ENCODE measurements around the gene RAB1B.

The RAB1B gene
- 29.5 to 79.6 (median 69.1) reads per million in 3 experiments for total RNA-seq

DNA sequence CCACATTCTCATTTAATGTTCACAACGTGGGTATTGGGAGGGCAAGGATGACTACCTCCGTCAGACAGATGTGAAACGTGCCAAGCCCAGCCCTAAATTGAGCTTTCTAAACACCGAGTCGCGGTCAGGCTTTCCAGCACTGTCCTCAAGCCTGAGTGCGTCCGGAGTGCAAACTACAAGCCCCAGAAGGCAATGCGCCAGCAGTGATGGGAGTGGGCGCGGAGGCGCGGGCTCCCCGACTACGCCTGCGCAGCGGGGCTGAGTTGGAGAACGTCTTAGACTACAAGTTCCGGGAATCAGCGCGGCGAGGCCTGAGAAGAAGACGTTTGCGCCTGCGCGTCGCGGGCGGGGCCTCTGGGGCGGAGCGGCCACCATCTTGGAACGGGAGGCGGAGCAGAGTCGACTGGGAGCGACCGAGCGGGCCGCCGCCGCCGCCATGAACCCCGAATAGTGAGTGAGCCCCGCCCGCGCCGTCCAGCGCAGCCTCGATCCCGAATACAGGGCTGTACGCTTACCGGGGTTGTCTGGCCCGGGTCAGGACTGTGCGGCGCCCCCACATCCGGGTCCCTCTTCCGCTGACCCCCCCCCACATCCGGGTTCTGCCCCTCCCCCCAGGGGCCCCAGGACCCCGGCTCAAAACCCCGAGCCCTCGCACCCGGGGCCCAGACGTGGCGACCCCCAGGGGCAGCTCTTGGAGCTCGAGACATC is at the start of gene RAB1B:
Gene RAB1B, plus strand, starts transcription at position 396 of the 708 bp plus-strand sequence. Its CDS starts 41 bp downstream, at position 437.
- DNase-seq = peak; percentile 100

DNA sequence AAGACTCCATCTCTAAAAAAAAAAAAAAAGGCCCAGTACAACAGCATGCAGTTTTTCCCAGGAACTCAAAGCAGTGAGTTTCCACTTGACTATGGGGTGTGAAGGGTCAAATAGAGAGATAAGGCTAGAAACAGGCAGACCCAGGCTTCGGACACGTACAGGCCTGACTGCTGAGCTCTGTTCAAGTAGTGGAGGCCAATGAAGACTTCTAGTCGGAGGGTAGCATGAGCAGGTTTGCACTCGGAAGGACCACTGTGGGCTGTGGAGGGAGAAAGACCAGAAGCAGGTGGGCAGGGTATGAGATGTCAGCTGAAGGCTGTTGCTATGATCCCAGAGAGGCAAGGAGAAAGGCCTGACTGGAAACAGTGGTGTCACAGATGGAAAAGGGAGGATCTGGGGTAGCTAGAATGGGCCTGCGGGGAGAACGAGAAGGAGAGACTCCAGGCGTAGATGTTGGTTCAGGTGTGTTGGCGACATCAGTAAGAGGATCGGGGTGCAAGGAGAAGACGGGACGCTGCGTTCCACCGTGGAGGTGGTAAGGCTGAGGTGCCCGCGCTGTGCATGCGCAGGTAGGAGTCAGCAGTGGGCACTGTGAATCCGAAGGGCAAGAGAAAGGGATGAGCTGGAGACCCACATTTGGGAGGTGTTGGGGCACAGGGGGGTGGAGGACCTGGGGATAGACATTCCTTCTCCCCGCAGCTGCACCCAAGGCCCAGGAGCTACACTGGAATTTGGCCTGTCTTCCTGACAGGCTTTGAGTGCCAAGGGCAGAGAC is 49.4 kb upstream of the RAB1B start:
- no peak for DNase-seq

DNA sequence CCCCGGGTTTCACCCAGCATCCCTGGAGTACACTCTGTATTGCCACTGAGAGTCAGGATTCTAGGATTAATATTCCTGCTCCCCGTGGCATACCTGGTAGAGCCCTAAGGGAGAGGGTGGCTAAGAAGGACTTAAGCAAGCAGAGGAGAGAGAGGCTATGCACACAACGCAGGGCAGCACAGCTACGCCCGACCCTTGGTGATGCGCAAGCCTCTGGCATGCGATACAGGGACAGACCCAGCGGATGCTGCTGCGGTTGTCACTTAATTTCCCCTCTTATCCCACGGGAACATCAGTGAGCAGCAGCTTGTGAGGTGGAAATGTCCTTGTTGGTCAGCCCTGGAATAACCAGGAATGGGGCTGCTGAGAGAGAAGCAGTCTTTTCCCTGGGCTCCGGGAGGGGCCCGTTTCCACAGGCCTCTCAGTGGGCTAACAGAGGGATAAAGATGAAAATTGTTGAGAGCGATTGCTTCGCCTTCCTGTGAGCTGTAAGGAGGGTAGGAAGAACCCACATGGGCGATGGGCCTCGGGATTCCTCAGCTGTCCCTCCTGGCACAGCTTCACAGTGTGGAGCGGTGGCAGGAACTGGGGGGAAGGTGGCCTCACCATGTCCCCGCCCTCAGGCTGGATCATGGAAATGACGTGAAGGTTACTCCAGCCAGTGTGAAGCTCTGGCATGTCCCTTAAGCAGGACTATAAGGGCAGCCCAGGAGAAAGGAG is 48.4 kb upstream of the RAB1B start:
- no peak for DNase-seq

DNA sequence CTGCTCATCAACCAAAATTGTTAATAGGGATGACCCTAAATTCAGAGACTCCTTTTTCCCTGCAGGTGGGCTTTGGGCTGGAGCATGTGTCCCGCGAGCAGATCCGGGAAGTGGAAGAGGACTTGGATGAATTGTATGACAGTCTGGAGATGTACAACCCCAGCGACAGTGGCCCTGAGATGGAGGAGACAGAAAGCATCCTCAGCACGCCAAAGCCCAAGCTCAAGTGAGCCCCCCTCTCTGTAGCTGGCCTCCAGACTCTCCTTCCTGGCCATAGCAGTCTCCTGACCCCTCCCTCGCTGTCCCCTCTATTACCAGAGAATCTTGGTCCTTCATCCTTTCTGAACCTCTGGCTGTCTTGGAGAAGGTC is 47.9 kb upstream of the RAB1B start:
- DNase-seq = no peak

DNA sequence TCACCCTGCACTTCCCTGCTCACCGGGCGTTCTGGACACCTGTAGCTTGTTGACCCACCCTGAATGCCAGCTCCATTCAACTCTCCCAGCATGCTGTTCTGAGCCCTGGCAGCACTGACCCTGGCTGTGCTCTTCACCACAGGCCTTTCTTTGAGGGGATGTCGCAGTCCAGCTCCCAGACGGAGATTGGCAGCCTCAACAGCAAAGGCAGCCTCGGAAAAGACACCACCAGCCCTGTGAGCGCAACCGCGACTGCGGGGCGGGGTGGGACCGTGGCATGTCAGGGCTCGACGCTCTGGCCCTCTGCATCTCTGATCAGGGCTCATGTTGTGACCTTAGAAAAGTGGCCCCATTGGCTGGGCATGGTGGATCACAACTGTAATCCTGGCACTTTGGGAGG is 47.4 kb upstream of the RAB1B start:
- no peak for DNase-seq

DNA sequence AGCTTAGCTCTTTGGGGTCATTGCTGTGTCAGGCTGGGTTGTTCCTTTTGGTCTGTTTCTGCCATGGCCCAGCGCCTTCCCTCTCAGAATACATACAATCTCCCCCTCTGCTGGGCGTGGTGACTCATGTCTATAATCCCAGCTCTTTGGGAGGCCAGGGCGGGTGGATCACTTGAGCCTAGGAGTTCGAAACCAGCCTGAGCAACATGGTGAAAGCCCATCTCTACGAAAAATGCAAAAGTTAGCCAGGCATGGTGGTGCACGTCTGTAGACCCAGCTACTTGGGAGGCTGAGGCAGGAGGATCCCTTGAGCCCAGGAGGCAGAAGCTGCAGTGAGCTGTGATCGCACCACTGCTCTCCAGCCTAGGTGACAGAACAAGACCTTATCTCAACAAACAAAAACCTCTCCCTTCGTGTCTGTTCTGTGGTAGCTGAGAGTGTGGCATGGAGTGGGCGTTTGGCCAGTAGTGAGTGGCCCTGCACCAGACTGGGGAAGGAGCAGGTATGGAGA is 46.7 kb upstream of the RAB1B start:
- DNase-seq = no peak

DNA sequence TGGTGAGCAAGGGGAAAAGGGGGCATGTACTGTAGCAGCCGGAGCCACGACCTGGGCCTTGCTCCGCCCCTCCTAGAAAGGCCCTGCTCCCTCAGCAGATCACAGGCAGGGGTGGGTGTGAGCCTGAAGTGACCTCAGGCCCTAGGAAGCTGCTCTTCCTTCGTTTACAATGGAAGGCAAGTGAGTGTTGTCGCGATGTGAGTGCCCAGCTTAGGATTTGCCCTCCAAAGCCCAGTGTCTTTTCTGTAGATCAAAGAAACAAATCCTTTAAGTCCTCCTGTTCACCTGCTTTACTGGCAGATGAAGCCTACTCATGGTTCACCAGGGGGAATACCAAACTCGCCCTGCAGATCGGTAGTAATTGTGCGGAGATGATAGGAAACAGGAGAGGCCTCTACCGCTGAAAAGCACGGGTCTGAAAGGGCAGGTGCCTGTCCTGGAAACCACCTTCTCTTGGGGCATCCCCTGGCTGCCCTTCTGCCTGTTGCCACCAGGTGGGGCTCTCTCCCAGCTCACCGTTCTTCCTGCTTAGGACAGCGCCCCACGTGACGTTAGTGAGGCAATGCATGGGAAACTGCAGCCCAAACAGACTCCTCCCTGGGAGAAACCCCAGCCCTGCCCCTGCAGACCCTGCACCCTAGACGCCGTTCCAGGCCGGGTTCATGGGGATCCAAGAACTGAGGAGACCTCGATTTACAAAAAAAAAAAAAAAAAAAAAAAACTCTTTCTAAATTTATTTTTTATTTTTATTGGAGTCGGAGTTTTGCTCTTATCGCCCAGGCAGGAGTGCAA is 45.9 kb upstream of the RAB1B start:
- peak; percentile 94 for DNase-seq

DNA sequence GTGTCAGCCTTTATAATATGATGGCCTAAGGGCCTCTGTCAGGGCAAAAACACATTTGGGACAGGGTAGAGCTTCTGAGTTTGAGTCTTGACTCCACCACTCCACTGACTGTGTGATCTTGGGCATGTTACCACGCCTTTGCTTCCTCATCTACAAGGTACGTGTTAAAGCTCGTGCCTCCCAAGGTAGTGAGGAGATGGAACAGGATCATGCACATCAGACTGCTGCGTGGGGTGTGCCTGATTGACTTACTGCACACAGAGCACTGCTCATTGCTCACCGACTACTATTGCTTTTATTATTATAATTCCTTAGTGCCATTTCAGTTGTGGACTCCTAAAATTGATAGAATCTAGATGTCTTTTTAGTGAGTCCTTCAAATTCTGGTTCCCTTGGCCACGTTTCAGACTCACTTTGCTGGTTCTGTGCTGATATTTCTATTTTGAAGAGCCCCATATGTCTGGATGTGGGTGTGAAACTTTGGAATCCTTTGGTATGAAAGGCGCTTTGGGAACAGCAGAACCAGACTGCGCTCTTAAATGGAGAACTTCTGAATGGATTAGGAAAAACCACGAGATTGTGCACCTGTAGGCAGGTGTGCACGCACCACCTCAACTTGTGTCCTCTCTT is 44.1 kb upstream of the RAB1B start:
- DNase-seq = no peak

DNA sequence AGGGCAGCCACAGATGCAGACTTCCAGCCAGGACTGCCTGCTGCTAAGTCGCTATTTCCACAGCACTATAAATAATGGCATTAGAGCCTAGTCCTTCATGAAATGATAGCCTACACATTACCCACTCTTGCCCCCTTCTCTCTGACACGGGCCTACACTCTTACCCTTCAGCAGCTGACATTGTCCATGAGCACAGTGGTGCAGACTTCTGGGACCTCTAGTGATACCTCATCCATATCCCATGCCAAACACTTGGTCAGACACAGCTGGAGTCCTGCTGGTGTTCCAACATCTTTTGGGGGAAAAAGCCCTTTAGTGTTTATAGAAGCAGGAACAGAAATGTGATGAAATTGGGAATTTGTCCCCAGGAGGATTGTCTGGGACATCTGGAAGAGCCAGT is 43.4 kb upstream of the RAB1B start:
- DNase-seq = no peak

DNA sequence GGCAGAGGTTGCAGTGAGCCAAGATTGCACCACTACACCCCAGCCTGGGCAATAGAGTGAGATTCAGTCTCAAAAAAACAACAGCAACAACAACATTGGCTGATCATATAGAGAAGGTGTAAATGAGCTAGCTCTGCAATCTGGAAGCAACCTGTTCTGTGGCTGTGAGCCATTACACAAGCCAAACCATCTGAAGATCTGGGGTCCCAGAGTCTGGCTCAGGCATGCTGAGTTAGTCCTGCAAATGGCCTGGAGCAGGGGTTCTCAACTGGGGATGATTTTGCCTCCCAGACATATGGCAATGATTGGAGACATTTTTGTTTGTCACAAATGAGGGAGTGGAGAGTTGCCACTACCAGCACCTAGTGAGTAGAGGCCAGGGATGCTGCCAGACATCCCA is 42.3 kb upstream of the RAB1B start:
- no peak for DNase-seq

DNA sequence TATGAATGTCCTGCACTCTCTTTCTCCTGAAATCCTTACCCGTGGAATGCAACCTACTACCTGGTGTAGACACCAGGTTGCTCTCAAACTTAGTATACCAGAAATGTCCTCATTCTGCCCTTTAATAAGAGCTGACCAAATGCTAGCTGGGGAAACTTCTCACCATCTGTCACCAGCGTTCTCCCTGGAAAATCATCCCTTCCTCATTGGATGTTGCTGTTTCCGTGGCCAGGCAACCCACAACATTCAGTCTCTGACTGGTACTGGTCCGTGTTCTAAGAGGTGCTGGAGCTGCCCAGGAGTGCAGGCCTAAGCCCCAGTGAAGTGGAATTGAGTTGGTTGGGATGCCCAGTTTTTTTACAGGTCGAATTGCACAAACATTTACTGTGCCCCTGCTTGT is 40.7 kb upstream of the RAB1B start:
- no peak for DNase-seq

DNA sequence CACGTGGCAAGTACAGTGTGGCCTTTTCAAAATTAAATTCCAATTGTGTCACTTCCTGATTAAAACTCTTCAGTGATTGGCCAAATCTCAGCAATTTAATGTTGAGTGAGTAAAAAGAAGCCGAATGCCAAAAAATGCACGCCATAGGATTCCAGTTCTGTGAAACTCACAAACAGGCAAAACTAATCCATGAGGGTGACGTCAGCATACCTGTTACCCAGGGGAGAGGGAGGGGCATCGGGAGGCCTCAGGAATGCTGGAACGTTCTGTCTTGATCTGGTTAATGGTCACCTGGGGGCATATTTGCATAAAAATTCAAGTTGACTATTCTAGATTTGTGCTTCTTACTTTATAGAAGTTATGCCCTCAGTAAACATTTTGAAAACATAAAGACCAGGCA is 39.9 kb upstream of the RAB1B start:
- no peak for DNase-seq

DNA sequence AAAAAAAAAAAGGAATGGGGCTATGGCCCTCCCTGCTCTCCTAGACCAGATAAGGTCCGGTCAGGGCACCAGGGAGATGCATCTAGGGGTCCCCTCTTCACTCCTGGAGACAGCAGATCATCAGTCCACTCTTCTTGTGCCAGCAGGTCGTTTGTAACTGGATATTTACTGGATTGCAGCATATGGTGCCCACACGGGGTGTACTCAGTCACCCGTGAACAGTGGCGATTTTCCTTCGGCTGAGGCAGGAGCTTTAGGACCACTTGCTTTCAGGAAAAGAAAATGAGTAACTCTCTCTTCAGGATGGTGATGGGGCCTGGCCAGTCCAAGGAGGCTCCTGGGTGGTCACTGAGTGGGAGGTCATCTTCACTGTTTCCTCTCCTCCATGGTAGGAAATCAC is 38.3 kb upstream of the RAB1B start:
- no peak for DNase-seq

DNA sequence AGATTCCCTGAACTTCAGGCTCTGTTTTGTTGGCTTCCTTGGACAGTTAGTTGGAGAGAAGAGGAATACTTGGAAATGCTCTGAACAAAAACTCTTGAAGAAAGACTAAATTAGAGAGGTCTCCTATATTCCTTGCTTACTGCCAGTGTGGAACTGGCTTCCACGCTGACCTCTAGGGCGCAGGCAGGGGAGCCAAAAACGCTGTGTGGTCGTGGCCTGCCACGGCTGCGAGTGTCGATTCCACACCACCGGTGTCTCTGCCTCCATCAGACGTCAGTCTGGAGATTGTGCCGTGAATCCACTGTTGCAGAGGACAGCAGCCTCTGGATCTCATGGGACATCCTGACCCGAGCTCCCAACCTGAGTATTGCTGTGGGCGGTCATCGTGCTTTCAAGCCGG is 37.5 kb upstream of the RAB1B start:
- no peak for DNase-seq

DNA sequence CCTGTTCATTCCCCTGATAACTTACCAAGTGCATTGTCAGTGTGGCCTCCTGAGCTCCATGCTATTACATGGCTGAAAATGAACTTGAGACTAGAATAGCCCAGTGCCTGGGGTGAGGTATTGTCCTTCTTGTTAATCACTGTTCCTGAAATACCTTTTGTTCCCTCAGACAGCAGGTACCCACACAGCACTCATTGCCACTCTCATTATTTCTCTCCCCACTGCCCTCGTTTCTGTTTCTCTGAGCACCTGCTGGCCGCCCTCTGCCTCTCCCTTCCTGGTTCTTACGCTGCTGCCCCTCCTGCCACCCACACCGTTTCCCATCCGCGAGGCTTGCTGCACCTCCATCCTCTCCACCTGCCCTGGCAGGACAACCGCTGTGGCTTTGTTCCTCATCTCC is 36.9 kb upstream of the RAB1B start:
- DNase-seq = no peak

DNA sequence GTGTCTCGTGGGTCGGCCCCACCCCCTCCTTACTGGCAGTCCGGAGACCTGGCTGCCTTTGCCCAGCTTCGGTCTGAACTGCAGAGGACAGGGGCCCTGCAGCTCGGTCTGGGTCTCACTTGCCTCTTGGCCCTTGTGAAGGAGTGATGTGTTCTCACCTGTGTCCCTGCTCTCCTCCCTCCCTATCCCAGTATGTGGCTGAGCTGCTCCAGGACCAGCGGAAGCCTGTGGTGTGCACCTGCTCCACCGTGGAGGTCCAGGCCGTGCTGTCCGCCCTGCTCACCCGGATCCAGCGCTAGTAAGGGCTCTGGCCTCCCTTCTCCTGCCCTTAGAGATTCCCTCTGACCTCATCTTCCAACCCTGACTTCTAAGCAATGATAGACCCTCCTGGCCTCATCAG is 35.7 kb upstream of the RAB1B start:
- no peak for DNase-seq

DNA sequence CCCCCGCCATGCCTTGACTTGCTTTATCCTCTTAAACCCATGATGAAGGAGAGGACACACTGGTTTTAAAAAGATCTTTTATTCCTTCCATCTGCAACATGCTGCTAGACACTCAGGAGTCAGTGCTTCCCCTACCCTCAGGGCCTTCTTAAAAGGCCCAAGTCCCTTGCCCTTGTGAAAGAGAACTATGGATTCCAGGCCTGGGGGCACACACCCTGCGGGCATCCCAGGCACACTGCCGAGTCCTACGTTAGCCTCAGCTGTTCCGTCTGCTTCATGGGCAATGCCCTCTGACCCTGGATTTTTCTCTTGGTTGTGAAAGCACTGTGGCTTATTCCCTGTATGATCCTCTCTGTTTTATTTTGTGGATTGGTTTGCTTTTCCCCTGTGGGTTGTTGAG is 35.1 kb upstream of the RAB1B start:
- no peak for DNase-seq

DNA sequence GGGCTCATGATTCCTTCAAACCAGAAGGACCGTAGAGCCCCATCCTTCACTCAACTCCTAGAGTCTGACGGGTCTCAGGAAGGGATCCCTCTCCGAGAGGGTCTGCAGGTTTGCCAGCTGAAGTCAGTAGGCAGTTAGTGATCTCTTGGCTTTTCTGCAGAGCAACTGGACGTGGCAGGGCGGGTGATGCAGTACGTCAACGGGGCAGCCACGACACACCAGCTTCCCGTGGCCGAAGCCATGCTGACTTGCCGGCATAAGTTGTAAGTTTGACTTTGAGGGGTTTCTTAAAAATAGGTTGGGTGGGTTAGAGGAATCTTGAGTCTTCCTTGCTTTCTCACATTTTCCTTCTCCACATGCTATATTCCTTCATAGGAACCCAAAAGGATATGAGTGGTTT is 33.3 kb upstream of the RAB1B start:
- DNase-seq = no peak

DNA sequence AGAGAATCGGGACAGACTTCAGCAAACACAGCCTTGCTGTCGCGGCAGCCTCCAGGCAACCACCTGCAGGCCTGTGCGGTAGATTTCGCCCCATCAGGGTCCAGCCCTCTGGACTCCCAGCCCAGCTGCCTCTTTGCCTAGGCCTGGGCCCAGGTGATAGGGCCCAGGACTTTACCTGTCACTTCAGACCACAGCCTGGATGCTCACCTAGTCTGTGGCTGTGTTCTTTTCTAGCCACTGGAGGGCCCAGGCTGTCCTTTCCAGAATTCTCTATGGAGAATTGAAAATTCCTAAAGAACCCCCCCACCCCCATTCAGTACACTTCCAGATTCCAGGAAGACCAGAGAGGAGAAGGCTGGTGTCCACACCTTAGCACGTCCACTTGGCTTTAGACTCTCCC is 30.6 kb upstream of the RAB1B start:
- no peak for DNase-seq

DNA sequence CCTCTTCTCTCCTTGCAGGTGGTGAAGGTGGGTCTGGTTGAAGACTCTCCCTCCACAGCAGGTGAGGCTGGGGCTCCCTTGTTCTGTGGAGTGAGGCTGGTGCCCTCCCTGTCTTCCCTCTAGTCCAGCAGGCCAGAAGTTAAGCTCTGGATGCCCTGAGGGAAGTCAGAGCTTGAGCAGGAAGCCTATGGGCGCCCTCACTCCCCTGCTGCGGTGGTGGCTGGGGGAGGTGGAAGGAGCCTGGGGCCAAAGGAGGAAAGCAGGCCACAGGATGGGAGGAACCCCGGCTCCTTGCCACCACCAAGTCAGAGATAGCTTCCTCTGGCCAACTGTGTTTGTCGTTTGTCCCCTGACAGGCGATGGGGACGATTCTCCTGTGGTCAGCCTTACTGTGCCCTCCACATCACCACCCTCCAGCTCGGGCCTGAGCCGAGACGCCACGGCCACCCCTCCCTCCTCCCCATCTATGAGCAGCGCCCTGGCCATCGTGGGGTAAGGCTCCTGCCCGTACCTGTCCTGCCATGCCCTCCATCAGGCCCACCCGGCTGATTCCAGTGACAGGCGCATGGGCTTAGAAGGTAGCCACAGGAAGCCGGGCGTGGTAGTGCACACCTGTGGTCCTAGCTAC is 29.5 kb upstream of the RAB1B start:
- no peak for DNase-seq

DNA sequence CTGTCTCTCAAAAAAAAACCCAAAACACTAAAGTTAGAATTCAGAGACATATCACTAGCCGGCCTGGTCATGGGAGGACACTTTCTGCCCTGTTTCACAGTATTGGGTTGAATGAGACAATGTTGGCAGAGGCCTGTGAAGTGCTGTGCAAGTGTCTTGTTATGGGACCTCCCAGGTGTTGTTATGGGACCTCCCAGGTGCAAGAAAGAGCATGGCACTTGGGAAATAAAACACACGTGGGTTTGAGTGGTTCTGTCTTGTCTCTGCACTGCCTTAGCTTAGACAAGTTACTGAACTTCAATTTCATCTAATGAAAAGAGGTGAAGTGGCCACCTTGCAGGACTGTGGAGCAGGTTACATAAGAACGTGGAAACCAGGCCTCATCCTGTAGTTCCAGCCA is 28.9 kb upstream of the RAB1B start:
- no peak for DNase-seq
